GM20431 (cell line): ENCODE results near the gene MBD3L5.
"Not testable (repeated sequence)": the region's sequence is repeated elsewhere in the genome, so short reads cannot be mapped to it uniquely, and the experiment has no call there.

Experiments used
- in situ Hi-C: fragments of 300-500 bp; cut with MseI, MboI; formaldehyde crosslinking; loops from one replicate; pipeline ENCODE4 v1.15.0; 2020; ENCODE audit warnings: low sequenced_read_pairs; ENCODE audit not compliant: unreplicated experiment

The MBD3L5 gene

DNA sequence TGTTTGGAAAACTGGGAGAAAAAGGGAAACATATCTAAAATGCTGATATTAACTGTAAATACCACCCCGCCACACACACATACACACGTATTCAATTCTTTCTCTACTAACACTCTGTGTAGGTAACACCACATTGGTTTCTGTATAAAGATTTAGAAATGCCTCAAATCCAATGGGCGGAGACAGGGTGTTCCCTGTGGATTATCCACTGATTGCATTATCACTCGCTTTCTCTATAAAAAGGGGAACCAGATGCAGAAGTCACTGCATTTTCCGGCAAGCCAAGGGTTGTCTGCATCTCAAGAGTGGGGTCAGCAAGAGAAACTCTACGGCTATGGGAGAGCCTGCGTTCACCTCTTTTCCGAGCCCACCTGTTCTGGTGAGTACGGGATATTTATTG, at the start of gene MBD3L5:
Gene MBD3L5, plus strand, starts transcription at position 301 of the 400 bp plus-strand sequence. Its CDS starts 34 bp downstream, at position 335.
- in situ Hi-C loops: not testable (repeated sequence)

DNA sequence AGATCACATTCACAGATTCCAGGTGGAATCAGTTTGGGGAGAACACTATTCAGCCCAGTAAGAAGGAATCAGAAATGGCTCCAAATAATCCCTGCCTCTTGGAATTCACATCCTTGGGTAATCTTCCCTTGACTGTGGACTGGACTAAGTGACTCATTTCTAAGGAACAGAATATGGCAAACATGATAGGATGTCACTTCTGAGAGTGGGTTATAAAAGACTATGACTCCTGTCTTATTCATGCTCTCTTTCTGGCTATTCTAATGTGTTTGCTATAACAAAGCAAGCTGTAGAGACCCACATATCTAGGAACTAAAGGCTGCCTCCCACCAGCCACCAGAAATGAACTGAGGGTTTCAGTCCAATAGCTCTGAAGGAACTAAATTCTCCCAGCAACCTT, 46.9 kb upstream of the MBD3L5 start:
- in situ Hi-C loops: no loop called here

DNA sequence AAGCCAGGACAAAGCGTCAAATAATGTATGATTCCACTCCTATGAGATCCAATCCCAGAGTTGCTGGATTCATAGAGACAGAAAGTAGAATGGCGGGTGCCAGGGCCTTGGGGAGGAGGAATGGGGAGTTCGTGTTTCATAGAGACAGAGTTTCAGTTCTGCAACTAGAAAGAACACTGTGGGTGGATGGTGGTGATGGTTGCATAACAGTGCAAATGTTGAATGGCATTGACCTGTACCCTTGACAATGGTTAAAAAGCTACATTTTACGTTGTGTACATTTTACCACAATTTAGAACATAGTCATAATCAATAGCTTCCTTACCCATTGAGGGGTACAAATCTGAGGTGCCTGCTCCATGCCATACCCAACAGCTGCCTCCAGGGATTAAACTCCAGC, 42.5 kb upstream of the MBD3L5 start:
- in situ Hi-C loops: no loop called here

DNA sequence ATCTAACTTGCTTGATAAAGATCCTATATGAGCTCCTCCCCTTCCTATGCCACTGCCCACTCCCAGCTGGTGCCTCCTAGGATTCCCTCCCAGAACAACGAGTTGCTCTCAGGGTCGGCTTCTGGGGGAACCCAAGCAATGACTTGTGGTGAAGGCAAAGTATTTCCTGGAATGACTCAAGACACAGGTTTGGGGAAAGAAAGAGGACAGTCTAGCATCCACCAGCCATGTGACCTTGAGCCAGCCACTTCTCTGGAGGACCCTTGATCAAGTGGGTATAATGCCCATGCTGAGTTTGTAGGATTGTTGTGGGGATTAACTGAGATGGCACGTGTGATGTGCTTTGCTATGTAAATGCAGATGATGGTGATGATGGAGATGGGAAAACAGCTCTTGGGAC, 42.1 kb upstream of the MBD3L5 start:
- in situ Hi-C loops: no loop called here

DNA sequence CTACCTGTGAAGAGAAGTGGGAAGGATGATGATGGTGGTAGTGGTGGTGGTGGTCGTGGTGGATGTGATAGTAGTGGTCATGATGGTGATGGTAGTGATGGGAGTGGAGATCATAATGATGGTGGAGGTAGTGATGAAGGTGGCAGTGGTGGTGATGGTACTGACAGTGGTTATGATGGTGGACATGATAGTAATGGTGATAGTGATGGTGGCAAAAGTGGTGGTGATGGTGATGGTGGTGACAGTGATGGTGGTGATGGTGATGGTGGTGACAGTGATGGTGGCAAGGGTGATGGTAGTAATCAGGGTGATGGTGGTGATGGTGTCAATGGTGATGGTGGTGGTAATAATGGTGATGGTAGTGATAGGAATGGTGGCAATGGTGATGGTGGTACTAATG, 35.3 kb upstream of the MBD3L5 start:
- in situ Hi-C loops: no loop called here

DNA sequence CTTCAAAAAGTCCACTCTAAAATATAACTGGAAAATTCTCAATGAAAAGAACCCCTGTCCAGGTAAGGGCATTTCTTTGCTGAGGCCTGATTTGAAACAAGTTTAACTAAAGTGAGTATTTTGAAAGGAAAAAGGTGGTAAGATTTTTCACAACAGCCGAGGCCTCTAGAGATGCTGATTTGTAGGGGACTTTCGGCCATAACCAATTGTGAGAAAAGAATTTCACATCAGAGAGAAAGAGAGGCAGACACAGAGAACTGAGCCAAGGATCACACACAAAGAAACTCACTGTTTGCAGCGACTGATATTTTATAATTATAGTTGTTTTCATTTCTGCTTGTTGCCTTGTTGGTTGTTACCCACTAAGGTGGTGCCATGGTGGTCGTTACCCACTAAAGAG, 33.6 kb upstream of the MBD3L5 start:
- in situ Hi-C loops: no loop called here

DNA sequence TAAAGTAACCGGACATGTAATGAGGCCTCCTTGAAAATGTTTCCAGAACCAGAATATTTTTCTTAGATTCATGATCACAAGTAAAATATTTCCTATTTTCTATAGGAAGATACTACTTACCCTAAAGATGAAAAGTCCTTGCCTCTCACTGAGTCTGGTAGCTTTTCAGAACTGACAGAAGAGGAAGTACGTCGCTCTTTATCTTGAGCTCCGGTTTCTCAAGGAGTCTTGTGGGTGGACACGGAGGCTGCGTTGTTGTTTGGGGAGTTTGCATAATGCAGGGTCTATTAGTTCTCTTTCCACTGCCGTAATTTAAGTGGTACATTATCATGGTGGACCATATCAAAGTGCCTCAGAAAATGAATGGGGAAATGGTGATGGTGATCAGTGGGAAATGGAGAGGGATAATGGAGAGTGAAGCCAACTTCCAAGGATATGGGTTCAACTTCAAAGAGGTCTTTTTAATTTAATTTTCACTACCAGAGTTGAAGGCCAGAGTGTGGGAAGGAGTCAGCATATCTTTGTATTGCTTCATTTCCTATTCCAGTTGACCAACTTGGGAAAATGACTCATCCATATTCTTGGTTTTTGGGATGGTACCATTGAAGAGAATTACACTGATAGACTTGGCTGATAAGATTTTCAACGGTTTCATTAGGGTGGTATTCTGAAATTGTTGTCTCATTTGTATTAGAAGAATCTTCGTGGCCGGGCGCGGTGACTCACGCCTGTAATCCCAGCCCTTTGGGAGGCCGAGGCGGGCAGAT, 32.5 kb upstream of the MBD3L5 start:
- in situ Hi-C loops: no loop called here

DNA sequence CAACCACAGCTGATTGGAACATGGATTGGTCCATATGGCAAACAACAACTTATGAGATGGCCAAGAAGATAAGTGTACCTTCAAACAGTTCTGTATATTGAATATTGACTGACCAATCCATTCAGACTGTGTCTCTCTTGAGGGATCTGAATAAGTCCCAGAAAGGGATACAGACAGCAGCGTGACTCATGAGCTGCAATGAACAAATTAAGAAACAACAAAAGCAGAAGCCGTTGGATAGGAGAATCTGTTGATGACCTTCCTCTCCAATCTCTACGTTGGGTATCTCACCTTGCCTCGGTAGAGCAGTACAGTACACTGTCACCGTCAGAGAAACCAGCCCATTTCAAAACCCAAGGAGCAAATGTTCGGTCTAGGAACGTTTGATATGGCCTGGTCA, 30.4 kb upstream of the MBD3L5 start:
- in situ Hi-C loops: no loop called here

DNA sequence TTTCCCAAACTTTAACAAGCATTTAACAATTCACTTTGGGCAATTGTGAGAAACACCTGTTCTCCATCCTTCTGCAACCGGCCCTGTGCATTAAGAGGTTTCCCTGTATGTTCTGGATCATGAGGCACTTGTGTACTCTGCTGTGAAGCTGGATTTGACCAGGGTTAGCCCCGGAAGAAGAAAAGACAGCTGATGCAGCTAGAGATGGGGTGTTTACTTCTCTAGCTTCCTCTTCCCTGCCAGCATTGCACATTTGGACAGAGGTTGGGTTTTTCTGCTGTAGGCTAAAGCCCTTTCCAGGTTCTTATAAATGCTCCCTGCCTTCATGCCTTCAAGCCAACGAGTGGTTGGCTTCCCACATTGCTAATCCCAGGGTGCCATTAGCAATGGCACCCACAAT, 30.0 kb upstream of the MBD3L5 start:
- in situ Hi-C loops: no loop called here

DNA sequence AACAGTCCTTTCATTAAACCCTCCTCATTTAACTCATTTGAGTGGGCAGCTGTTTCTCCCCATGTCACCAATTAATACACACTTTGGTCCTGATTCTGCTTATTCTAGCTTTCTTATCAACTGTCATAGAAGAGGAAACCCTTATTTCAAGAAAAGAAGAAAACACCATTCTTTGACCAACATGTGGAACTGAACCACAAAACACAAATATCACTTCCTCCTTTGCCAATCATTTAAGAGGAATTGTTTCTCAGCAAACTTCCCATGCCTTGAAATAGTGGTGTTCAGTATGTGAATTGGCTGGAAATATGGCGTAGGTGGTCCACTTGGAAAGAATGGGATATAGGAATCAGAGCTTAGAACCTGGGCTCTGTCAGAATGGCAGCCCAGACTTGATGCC, 29.6 kb upstream of the MBD3L5 start:
- in situ Hi-C loops: no loop called here

DNA sequence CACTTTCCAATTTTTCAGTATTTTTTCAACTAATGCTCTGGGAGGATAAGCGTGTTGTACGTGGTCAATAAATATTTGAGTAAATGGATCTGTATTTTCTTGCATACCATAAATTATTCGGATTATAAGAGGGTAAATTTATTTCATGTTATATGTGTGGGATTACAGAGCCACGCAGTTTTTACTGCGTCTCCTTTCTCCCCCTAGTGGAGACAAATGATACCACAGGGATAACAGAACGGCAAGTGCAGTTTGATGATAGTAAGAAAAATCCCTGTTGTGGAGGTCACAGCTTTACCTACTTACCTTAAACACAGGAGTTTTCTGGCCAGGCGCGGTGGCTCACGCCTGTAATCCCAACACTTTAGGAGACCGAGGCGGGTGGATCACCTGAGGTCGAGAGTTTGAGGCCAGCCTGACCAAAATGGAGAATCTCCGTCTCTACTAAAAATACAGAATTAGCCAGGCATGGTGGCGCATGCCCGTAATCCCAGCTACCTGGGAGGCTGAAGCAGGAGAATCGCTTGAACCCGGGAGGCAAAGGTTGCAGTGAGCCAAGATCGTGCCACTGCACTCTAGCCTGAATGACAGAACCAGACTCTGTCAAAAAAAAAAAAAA, 26.0 kb upstream of the MBD3L5 start:
- in situ Hi-C loops: no loop called here

DNA sequence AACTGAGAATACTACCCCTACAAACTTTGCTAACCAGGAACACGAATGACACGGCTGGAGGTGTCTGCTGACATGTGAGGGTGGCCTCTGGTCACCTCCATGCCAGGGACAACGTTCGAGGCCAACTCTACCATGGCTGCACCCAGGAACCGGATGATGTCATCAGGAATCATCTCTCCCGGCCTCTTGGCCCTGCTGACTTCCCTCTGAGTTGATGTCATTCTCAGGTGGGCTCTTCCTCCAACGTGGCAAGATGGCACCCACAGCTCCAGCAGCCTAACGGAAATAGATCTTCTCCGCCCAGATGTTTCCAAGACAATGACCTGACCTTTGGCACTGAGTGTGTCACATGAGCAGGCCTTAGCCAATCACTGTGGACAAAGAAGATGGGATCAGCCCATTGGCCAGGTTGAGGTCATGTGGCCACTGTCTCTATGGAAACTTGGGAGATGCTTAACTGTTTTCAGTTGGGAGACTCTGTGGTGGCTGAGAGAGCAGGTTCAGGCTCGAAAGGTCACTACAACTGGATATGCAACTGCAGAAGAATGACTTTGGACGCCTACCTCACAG, 24.2 kb upstream of the MBD3L5 start:
- in situ Hi-C loops: no loop called here

DNA sequence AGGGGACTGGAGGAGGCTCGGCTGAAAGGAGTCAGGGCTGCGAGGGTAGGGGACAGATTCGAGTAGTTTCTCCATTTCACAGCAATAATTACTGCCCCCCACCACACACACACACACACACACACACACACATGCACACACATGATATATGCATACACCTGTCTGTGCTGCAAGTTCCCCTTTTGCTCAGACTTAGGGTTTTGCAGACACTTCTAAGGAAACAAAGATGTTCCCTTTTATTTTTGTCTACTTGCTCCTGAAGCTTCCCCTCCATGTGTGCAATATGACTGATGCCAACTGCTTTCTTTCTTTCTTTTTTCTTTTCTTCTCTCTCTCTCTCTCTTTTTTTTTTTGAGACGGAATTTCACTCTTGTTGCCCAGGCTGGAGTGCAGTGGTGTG, 22.5 kb upstream of the MBD3L5 start:
- in situ Hi-C loops: no loop called here

DNA sequence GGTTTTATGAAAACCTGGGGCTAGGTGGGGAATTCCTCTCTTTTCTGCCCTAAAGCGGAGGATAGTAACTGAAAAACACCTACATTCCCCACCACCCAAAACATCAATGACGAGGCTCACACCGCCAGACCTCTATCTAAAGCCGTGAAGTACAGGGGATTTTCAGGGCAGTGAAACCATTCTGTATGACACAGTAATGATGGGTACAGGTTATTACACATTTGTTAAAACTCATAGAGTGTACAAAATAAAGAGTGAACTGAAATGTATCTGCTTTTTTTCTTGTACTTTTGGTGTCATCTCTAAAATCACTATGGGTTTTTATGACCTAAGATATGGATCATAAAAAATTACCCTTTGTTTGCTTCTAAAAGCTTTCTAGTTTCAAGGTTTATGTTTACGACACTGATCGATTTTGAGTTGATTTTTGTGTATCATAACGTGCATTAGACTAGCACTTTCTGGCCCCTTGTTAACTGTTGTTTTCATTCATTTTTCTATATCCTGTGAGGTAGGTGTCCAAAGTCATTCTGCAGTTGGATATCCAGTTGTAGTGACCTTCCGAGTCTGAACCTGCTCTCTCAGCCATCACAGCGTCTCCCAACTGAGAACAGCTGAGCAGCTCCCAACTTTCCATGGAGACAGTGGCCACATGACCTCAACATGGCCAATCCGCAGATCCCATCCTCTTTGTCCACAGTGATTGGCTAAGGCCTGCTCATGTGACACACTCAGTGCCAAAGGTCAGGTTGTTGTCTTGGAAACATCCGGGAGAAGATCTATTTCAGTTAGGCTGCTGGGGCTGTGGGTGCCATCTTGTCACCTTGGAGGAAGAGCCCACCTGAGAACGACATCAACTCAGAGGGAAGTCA, 19.4 kb upstream of the MBD3L5 start:
- in situ Hi-C loops: no loop called here

DNA sequence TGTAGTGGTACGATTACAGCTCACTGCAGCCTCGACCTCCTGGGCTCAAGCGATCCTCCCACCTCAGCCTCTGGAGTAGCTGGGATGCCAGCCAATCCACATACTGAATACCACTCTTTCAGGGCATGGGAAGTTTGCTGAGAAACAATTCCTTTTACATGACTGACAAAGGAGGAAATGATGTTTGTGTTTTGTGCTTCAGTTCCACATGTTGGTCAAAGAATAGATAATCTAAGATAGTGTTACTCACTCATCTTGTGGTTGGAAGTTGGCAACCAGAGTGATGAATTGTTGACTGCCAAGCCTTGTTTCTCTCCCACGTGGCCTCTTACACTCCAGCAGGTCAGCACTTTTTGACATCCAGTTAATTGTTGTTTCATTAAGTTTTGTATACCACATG, 16.7 kb upstream of the MBD3L5 start:
- in situ Hi-C loops: no loop called here

DNA sequence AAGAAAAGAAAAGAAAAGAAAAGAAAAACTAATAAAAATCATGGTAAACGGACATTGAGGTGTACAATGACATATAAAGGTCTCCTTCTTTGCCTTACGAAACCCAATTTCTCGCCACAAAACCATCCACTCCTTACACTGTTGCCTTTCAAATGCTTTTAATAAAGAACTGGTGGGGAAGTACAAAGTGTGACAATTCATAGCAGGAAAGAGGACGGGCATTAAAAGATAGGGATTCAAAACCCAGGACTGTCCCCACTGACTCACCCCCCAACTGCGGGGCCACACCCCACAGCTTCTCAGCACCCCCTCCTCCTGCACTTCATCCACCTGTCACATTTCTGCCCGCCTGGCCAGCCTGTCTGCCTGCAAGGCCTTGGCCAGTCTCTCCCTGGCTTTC, 11.6 kb upstream of the MBD3L5 start:
- in situ Hi-C loops: no loop called here

DNA sequence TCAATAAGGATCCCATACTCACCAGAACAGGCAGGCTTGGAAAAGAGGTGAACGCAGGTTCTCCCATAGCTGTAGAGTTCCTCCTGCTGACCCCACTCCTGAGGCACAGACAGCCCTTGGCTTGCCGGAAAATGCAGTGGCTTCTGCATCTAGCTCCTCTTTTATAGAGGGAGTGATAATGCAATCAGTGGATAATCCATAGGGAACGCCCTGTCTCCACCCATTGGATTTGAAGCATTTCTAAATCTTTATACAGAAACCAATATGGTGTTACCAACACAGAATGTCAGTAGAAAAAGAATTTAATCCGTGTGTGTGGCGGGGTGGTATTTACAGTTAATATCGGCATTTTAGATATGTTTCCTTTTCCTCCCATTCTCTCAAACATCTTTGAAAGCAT, 9.0 kb upstream of the MBD3L5 start, which contains the start of gene MBD3L2B:
Gene MBD3L2B, minus strand, starts transcription at position 101 of the 400 bp plus-strand sequence. Its CDS starts 34 bp downstream, at position 67.
- in situ Hi-C loops: not testable (repeated sequence)

DNA sequence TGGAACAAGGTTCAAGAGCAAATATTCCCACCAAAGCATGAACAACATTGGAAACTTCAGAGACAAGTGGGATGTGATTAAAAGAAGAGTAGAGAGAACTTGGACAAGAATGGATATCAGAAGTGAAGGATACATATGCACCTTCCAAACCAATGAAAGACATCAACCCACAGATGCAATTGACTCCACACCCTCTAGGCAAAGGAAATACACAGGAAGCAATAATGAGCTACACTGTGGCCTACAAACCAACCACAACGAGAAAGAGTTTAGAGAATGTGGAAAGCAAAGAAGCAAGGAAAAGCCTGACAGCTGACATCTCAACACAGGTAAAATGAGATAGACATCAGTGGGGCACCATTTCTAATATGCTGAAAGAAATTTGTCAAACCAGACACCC, 1.6 kb upstream of the MBD3L5 start:
- in situ Hi-C loops: not testable (repeated sequence)

DNA sequence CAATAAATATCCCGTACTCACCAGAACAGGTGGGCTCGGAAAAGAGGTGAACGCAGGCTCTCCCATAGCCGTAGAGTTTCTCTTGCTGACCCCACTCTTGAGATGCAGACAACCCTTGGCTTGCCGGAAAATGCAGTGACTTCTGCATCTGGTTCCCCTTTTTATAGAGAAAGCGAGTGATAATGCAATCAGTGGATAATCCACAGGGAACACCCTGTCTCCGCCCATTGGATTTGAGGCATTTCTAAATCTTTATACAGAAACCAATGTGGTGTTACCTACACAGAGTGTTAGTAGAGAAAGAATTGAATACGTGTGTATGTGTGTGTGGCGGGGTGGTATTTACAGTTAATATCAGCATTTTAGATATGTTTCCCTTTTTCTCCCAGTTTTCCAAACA, 9.7 kb downstream of the MBD3L5 start, which contains the start of gene MBD3L4:
Gene MBD3L4, minus strand, starts transcription at position 101 of the 400 bp plus-strand sequence. Its CDS starts 35 bp downstream, at position 66.
- in situ Hi-C loops: not testable (repeated sequence)

DNA sequence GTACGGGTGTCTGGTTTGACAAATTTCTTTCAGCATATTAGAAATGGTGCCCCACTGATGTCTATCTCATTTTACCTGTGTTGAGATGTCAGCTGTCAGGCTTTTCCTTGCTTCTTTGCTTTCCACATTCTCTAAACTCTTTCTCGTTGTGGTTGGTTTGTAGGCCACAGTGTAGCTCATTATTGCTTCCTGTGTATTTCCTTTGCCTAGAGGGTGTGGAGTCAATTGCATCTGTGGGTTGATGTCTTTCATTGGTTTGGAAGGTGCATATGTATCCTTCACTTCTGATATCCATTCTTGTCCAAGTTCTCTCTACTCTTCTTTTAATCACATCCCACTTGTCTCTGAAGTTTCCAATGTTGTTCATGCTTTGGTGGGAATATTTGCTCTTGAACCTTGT, 11.2 kb downstream of the MBD3L5 start:
- in situ Hi-C loops: not testable (repeated sequence)
